GM10266 (cell line): ENCODE results near the gene GNA12.
A peak's percentile ranks its signal among the peaks of the same experiment; 100 is the strongest.

Experiments
- DNase-seq: peaks from one replicate; pipeline ENCODE4 v3.0.0; 2012; ENCODE audit errors: extremely low spot score
- CTCF ChIP-seq: IDR thresholded peaks from 2 replicates; pipeline ENCODE4 v1.5.1; 2012; ENCODE audit warnings: mild to moderate bottlenecking, low read depth; ENCODE audit not compliant: control insufficient read depth, insufficient read depth; ENCODE audit errors: missing control alignments

Gene GNA12, protein sequence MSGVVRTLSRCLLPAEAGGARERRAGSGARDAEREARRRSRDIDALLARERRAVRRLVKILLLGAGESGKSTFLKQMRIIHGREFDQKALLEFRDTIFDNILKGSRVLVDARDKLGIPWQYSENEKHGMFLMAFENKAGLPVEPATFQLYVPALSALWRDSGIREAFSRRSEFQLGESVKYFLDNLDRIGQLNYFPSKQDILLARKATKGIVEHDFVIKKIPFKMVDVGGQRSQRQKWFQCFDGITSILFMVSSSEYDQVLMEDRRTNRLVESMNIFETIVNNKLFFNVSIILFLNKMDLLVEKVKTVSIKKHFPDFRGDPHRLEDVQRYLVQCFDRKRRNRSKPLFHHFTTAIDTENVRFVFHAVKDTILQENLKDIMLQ

GRCh38 chr7:2844153-2845033 lies at the start of gene GNA12:
GNA12 (minus strand) TSS chr7:2844308; CDS start chr7:2844161, 147 bp downstream.
- no peak for TF ChIP-seq CTCF
- DNase-seq: peak; percentile 99

DNA sequence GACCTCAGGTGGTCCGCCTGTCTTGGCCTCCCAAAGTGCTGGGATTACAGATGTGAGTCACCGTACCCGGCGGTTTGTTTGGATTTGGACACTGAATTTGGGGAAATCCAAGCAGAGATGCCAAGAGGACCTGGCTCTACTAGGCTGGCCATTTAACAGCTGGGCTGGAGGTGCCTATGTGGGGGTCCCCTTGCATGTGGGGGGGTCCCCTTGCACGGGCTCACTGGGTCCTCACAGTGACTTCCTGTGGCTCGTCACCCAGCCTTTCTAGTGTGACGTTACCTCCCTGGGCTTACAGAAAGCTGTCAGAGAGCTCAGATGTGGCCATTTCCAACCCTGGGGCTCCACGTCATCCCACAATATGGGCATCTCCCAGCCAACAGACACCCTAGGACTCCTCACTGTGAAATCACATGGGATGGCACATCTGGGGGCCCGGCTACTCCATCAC lies 49.3 kb upstream of the GNA12 start:
- no peak for TF ChIP-seq CTCF
- DNase-seq: no peak

DNA sequence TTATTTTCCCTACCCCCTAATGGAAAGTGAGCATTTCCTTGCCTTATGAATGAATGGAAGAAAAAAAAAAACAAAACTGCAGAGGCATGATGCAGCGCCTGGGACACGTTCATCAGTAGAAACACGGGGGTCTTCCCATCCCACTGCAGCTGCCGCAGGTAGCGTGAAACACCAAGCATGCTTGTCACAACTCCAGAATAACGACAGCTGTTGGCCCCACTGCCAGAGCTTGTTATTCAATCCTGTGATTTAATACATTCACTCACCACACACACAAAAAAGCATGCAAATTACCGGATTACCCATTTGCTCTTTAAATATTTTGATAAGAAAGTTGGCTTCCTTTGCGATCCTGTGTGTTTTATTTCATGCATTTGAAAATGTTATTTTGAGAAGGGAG lies 48.4 kb upstream of the GNA12 start:
- no peak for TF ChIP-seq CTCF
- no peak for DNase-seq

DNA sequence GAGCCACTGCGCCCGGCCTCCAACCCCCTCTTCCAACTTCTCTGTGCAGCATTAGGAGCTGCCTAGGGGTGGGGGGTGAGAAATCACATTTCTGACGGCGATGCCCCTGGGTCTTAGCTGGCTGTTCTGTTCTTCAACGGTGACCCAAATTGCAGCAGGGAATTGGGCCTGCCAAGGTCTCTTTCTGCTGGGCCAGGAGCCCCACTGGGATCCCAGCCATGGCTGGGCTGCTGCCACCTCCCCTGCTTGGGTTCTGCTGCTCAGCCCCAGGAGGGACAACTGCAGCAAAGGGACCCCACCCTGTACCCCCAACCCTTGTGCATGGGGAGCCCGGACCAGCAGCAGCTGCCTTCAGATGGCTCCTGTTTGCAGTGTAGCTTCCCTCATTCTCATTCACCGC lies 43.7 kb upstream of the GNA12 start:
- TF ChIP-seq CTCF: no peak

DNA sequence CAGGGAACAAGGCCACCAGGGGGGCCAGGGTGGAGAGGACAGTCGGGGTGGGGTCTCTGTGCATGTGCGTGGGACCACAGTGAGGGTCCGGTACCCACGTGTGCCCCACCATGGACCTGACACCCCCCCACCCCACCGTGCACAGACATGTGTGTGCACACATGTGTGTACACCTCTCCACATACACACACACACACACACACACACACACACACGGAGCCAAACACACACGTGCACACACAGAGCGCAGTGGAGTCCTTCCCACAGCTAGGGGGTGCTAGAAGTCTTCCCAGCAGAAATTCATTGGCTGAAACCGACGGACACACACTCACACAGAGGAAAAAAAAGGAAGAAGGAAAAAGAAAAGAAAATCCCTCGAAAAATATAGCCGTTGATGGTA lies 42.8 kb upstream of the GNA12 start:
- peak; percentile 85 for TF ChIP-seq CTCF
- DNase-seq: peak; percentile 76

More for the DNA sequence above, 43.7 kb upstream of the GNA12 start:
- no peak for DNase-seq

GRCh38 chr7:2886391-2886790 lies 42.3 kb upstream of the GNA12 start:
- TF ChIP-seq CTCF: no peak
- no peak for DNase-seq
